ENCODE data around the gene TBRG4.

TBRG4 gene

GRCh38 chr7:45102785-45103712 lies 8.4 kb downstream of the TBRG4 start:
- TF ChIP-seq TAF1 (IDR thresholded peaks at IDR 0.05; ENCODE audit: low read depth) (no peak), TEAD4 (IDR thresholded peaks at IDR 0.05) (no peak), NFIC (IDR thresholded peaks at IDR 0.05) (no peak), TCF12 (IDR thresholded peaks at IDR 0.05; ENCODE audit: low read depth) (no peak)

GRCh38 chr7:45101748-45102147 lies 9.7 kb downstream of the TBRG4 start:
- TF ChIP-seq NFIC (IDR thresholded peaks at IDR 0.05) (no peak), YY1 (IDR thresholded peaks at IDR 0.05; ENCODE audit: low read depth) (no peak), EGR1 (IDR thresholded peaks at IDR 0.05) (no peak), TAF1 (IDR thresholded peaks at IDR 0.05; ENCODE audit: low read depth) (no peak), RAD21 (IDR thresholded peaks at IDR 0.05; ENCODE audit: low read depth) (no peak)

- TF ChIP-seq CREB1 (IDR thresholded peaks at IDR 0.05; ENCODE audit: low read depth) (no peak), ZBTB7A (IDR thresholded peaks at IDR 0.05; ENCODE audit: low read depth) (no peak), TEAD4 (IDR thresholded peaks at IDR 0.05) (no peak), EGR1 (IDR thresholded peaks at IDR 0.05) (no peak), TCF12 (IDR thresholded peaks at IDR 0.05; ENCODE audit: low read depth) (no peak), NFIC (IDR thresholded peaks at IDR 0.05) (no peak), TAF1 (IDR thresholded peaks at IDR 0.05; ENCODE audit: low read depth) (no peak), EP300 (IDR thresholded peaks at IDR 0.05; ENCODE audit: borderline replicate concordance) (no peak), MAX (IDR thresholded peaks at IDR 0.05) (no peak), REST (IDR thresholded peaks at IDR 0.05; ENCODE audit: low read depth) (no peak), FOXM1 (IDR thresholded peaks at IDR 0.05; ENCODE audit: borderline replicate concordance, low read depth) (no peak), YY1 (IDR thresholded peaks at IDR 0.05; ENCODE audit: low read depth) (no peak), CEBPB (IDR thresholded peaks at IDR 0.05) (no peak), USF1 (IDR thresholded peaks at IDR 0.05) (no peak), RAD21 (IDR thresholded peaks at IDR 0.05; ENCODE audit: low read depth) (no peak)
Observed at GRCh38 chr7:45100761-45101480, 10.6 kb downstream of the TBRG4 start.

- TF ChIP-seq FOXM1 (IDR thresholded peaks at IDR 0.05; ENCODE audit: borderline replicate concordance, low read depth): no peak
- TF ChIP-seq MAX (IDR thresholded peaks at IDR 0.05): no peak
- TF ChIP-seq ZBTB7A (IDR thresholded peaks at IDR 0.05; ENCODE audit: low read depth): no peak
- TF ChIP-seq RAD21 (IDR thresholded peaks at IDR 0.05; ENCODE audit: low read depth): no peak
- TF ChIP-seq NFIC (IDR thresholded peaks at IDR 0.05): no peak
- no peak for TF ChIP-seq TCF12 (IDR thresholded peaks at IDR 0.05; ENCODE audit: low read depth)
- TF ChIP-seq CEBPB (IDR thresholded peaks at IDR 0.05): no peak
Observed at GRCh38 chr7:45099891-45100760, 11.4 kb downstream of the TBRG4 start.

- TF ChIP-seq RAD21 (IDR thresholded peaks at IDR 0.05; ENCODE audit: low read depth) (no peak), TCF12 (IDR thresholded peaks at IDR 0.05; ENCODE audit: low read depth) (no peak), YY1 (IDR thresholded peaks at IDR 0.05; ENCODE audit: low read depth) (no peak), CREB1 (IDR thresholded peaks at IDR 0.05; ENCODE audit: low read depth) (no peak), EP300 (IDR thresholded peaks at IDR 0.05; ENCODE audit: borderline replicate concordance) (no peak), REST (IDR thresholded peaks at IDR 0.05; ENCODE audit: low read depth) (no peak), TAF1 (IDR thresholded peaks at IDR 0.05; ENCODE audit: low read depth) (no peak), EGR1 (IDR thresholded peaks at IDR 0.05) (no peak), NFIC (IDR thresholded peaks at IDR 0.05) (no peak), CEBPB (IDR thresholded peaks at IDR 0.05) (no peak), TEAD4 (IDR thresholded peaks at IDR 0.05) (no peak), ZBTB7A (IDR thresholded peaks at IDR 0.05; ENCODE audit: low read depth) (no peak), FOXM1 (IDR thresholded peaks at IDR 0.05; ENCODE audit: borderline replicate concordance, low read depth) (no peak), USF1 (IDR thresholded peaks at IDR 0.05) (no peak), MAX (IDR thresholded peaks at IDR 0.05) (no peak)
Observed at GRCh38 chr7:45098983-45099839, 12.3 kb downstream of the TBRG4 start.
